SJCRH30 (cell line): ENCODE measurements around the gene RAI1. TPM values are rescaled to one million over a fixed set of nuclear protein-coding genes. Genes with fewer than 3 reads are reported as not detected.

Source experiments
- DNase-seq, 2 experiments: peaks; one replicate each; pipeline ENCODE4 v3.0.0-alpha.2; 2015 to 2020
- H3K27ac ChIP-seq: fragments of 250-450 bp; sonication (Bioruptor Pico); 2 replicates; pipeline ENCODE4 v1.5.1; 2020; ENCODE audit warnings: mild to moderate bottlenecking, moderate library complexity
- H3K27me3 ChIP-seq: fragments of 250-450 bp; sonication (Bioruptor Pico); 2 replicates; pipeline ENCODE4 v1.5.1; 2020; ENCODE audit warnings: mild to moderate bottlenecking, moderate library complexity
- H3K36me3 ChIP-seq: fragments of 250-450 bp; sonication (Bioruptor Pico); 2 replicates; pipeline ENCODE4 v1.5.1; 2020; ENCODE audit warnings: mild to moderate bottlenecking, moderate library complexity
- H3K4me1 ChIP-seq: fragments of 250-450 bp; sonication (Bioruptor Pico); 2 replicates; pipeline ENCODE4 v1.5.1; 2020; ENCODE audit warnings: mild to moderate bottlenecking, moderate library complexity
- H3K4me3 ChIP-seq: fragments of 250-450 bp; sonication (Bioruptor Pico); 2 replicates; pipeline ENCODE4 v1.5.1; 2020; ENCODE audit warnings: mild to moderate bottlenecking, moderate library complexity
- H3K9me3 ChIP-seq: fragments of 250-450 bp; sonication (Bioruptor Pico); replicated peaks from 2 replicates; pipeline ENCODE4 v1.5.1; 2020; ENCODE audit warnings: mild to moderate bottlenecking, moderate library complexity
- total RNA-seq: library from RNA; depleted of rRNA; stranded (reverse); fragments of >200 nt; shearing (Covaris generic); gene quantifications from 2 replicates; pipeline ENCODE4 v1.2.3, GENCODE V29; 2014

RAI1 gene
- total RNA-seq, 1 experiment from 2014 or later: 72.2 TPM

DNA sequence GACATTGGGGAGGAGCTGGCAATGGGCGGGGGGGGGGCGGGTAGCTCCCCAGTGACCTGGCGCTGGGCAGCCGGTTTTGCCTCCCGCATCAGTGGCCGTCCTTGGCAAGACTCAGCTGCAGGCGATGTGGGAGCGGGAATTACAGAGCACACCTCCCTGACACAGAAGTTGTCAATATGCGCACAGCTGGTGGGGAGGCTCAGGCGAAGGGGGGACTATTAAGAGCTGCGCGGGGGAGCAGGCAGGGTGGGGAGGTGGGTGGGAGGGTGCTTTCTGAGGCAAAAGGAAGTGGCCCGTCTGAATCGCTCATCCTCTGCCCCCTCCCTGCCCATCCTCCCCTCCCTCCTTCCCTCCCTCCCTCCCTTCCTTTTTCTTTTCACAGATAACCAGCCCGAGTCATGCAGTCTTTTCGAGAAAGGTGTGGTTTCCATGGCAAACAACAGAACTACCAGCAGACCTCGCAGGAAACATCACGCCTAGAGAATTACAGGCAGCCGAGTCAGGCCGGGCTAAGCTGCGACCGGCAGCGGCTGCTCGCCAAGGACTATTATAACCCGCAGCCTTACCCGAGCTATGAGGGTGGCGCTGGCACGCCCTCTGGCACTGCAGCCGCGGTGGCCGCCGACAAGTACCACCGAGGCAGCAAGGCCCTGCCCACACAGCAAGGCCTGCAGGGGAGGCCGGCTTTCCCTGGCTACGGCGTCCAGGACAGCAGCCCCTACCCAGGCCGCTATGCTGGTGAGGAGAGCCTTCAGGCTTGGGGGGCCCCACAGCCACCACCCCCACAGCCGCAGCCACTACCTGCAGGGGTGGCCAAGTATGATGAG is 111.5 kb downstream of the RAI1 start:
- DNase-seq: no peak
- no peak overlapping the region for H3K27ac ChIP-seq

DNA sequence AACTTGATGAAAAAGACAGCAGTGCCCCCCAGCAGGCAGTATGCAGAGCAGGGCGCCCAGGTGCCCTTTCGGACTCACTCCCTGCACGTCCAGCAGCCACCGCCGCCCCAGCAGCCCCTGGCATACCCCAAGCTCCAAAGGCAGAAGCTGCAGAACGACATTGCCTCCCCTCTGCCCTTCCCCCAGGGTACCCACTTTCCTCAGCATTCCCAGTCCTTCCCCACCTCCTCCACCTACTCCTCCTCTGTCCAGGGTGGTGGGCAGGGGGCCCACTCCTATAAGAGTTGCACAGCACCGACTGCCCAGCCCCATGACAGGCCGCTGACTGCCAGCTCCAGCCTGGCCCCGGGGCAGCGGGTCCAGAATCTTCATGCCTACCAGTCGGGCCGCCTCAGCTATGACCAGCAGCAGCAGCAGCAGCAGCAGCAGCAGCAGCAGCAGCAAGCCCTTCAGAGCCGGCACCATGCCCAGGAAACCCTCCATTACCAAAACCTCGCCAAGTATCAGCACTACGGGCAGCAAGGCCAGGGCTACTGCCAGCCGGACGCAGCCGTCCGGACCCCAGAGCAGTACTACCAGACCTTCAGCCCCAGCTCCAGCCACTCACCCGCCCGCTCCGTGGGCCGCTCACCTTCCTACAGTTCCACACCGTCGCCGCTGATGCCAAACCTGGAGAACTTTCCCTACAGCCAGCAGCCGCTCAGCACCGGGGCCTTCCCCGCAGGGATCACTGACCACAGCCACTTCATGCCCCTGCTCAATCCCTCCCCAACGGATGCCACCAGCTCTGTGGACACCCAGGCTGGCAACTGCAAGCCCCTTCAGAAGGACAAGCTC is 112.3 kb downstream of the RAI1 start:
- Histone ChIP-seq H3K9me3 (no peaks in the 10 kb centered on the region), H3K27ac (no peak overlapping the region), H3K4me3 (no peak overlapping the region), H3K27me3 (no peaks in the 10 kb centered on the region), H3K36me3 (peaks cover 57% of the 10 kb centered on the region), H3K4me1 (peaks cover 6% of the 10 kb centered on the region)
- DNase-seq: no peak

More for the DNA sequence above, 111.5 kb downstream of the RAI1 start:
- Histone ChIP-seq H3K9me3 (no peaks in the 10 kb centered on the region), H3K4me3 (no peak overlapping the region), H3K27me3 (no peaks in the 10 kb centered on the region), H3K4me1 (peaks cover 8% of the 10 kb centered on the region), H3K36me3 (peaks cover 48% of the 10 kb centered on the region)

- Histone ChIP-seq H3K4me3 (no peak overlapping the region), H3K9me3 (no peaks in the 10 kb centered on the region), H3K27me3 (no peaks in the 10 kb centered on the region), H3K4me1 (peaks cover 6% of the 10 kb centered on the region), H3K27ac (no peak overlapping the region), H3K36me3 (peaks cover 65% of the 10 kb centered on the region)
- DNase-seq: no peak
Measured at GRCh38 chr17:17794382-17794781, 113.1 kb downstream of the RAI1 start.

GRCh38 chr17:17795296-17795695 is 114.0 kb downstream of the RAI1 start:
- Histone ChIP-seq H3K36me3 (peaks cover 67% of the 10 kb centered on the region), H3K4me1 (peaks cover 1% of the 10 kb centered on the region), H3K27me3 (no peaks in the 10 kb centered on the region), H3K9me3 (no peaks in the 10 kb centered on the region), H3K4me3 (no peak overlapping the region), H3K27ac (no peak overlapping the region)
- no peak for DNase-seq

GRCh38 chr17:17795946-17796786 is 114.9 kb downstream of the RAI1 start:
- DNase-seq: no peak
- Histone ChIP-seq H3K27ac (no peak overlapping the region), H3K27me3 (no peaks in the 10 kb centered on the region), H3K4me1 (no peaks in the 10 kb centered on the region), H3K9me3 (no peaks in the 10 kb centered on the region), H3K36me3 (peaks cover 74% of the 10 kb centered on the region), H3K4me3 (no peak overlapping the region)

DNA sequence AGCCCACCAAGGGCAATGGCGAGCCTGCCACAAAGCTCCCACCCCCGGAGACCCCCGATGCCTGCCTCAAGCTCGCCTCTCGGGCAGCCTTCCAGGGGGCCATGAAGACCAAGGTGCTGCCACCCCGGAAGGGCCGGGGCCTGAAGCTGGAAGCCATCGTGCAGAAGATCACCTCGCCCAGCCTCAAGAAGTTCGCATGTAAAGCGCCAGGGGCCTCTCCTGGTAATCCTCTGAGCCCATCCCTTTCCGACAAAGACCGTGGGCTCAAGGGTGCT is 115.5 kb downstream of the RAI1 start:
- H3K27me3 ChIP-seq: no peaks in the 10 kb centered on the region
- H3K27ac ChIP-seq: no peak overlapping the region
- H3K4me1 ChIP-seq: no peaks in the 10 kb centered on the region
- H3K4me3 ChIP-seq: no peak overlapping the region
- peaks cover 80% of the 10 kb centered on the region for H3K36me3 ChIP-seq
- H3K9me3 ChIP-seq: no peaks in the 10 kb centered on the region
- DNase-seq: no peak

DNA sequence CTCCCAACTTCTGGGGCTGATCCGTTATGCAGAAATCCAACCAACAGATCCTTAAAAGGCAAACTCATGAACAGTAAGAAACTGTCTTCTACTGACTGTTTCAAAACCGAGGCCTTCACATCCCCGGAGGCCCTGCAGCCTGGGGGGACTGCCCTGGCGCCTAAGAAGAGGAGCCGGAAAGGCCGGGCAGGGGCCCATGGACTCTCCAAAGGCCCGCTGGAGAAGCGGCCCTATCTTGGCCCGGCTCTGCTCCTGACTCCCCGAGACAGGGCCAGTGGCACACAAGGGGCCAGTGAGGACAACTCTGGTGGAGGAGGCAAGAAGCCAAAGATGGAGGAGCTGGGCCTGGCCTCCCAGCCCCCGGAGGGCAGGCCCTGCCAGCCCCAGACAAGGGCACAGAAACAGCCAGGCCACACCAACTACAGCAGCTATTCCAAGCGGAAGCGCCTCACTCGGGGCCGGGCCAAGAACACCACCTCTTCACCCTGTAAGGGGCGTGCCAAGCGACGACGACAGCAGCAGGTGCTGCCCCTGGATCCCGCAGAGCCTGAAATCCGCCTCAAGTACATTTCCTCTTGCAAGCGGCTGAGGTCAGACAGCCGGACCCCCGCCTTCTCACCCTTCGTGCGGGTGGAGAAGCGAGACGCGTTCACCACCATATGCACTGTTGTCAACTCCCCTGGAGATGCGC is 116.0 kb downstream of the RAI1 start:
- DNase-seq: no peak
- Histone ChIP-seq H3K27me3 (no peaks in the 10 kb centered on the region), H3K4me1 (no peaks in the 10 kb centered on the region), H3K4me3 (no peak overlapping the region), H3K36me3 (peaks cover 85% of the 10 kb centered on the region), H3K27ac (no peak overlapping the region), H3K9me3 (no peaks in the 10 kb centered on the region)

DNA sequence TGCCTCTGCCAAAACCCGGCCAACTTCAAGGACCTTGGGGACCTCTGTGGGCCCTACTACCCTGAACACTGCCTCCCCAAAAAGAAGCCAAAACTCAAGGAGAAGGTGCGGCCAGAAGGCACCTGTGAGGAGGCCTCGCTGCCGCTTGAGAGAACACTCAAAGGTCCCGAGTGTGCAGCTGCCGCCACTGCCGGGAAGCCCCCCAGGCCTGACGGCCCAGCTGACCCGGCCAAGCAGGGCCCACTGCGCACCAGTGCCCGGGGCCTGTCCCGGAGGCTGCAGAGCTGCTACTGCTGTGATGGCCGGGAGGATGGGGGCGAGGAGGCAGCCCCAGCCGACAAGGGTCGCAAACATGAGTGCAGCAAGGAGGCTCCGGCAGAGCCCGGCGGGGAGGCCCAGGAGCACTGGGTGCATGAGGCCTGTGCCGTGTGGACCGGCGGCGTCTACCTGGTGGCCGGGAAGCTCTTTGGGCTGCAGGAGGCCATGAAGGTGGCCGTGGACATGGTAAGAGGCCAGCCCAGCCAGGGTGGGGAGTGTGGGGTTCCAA is 116.8 kb downstream of the RAI1 start:
- Histone ChIP-seq H3K36me3 (peaks cover 88% of the 10 kb centered on the region), H3K4me3 (no peak overlapping the region), H3K27me3 (no peaks in the 10 kb centered on the region), H3K9me3 (no peaks in the 10 kb centered on the region), H3K27ac (no peak overlapping the region), H3K4me1 (no peaks in the 10 kb centered on the region)
- no peak for DNase-seq

GRCh38 chr17:17798573-17799255 is 117.5 kb downstream of the RAI1 start:
- peaks cover 89% of the 10 kb centered on the region for H3K36me3 ChIP-seq

GRCh38 chr17:17800504-17801021 is 119.3 kb downstream of the RAI1 start:
- Histone ChIP-seq H3K27me3 (no peaks in the 10 kb centered on the region), H3K4me1 (no peaks in the 10 kb centered on the region), H3K4me3 (no peak overlapping the region), H3K36me3 (peaks cover 89% of the 10 kb centered on the region), H3K27ac (no peak overlapping the region), H3K9me3 (no peaks in the 10 kb centered on the region)
- no peak for DNase-seq

More at GRCh38 chr17:17798573-17799255, 117.5 kb downstream of the RAI1 start:
- Histone ChIP-seq H3K4me3 (no peak overlapping the region), H3K27me3 (no peaks in the 10 kb centered on the region), H3K27ac (no peak overlapping the region), H3K9me3 (no peaks in the 10 kb centered on the region), H3K4me1 (no peaks in the 10 kb centered on the region)
- no peak for DNase-seq

DNA sequence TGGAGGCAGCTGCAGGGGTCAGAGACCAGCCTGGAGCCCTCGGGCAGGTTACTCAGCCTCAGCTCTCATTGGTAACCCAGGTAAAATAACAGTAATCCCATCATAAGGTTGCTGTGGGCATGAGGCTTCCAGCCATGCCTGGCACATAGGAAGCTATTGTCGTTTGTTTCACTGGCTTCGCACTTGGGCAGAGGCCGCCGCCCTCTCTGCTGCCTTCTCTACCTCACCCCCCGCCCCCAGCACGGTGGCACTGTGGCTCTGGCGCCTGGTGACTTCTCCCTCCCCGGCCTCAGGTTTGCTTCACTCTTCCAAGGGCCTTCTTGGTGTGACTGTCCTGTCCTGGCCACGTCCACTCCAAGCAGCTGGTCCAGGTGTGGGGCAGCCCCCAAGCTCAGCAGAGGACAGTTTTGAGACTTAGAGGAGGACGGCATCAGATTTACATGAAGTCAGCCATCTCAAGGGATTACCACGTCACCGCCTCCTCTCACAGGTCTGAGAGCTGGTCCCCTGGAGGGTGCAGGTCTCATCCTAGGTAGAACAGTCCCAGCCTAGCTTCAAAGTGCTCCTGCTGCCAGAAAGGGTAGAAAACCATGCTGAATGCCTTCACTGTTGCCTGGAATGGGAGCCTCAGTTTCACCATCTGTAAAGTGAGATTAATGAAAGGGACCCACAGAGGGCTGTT is 120.7 kb downstream of the RAI1 start:
- no peaks in the 10 kb centered on the region for H3K9me3 ChIP-seq
- peaks cover 86% of the 10 kb centered on the region for H3K36me3 ChIP-seq
- H3K4me1 ChIP-seq: no peaks in the 10 kb centered on the region
- no peak overlapping the region for H3K4me3 ChIP-seq
- H3K27me3 ChIP-seq: no peaks in the 10 kb centered on the region
- DNase-seq: no peak
- no peak overlapping the region for H3K27ac ChIP-seq

GRCh38 chr17:17804007-17804406 is 122.7 kb downstream of the RAI1 start:
- H3K9me3 ChIP-seq: no peaks in the 10 kb centered on the region
- H3K27ac ChIP-seq: no peak overlapping the region
- DNase-seq: no peak
- no peaks in the 10 kb centered on the region for H3K27me3 ChIP-seq
- no peaks in the 10 kb centered on the region for H3K4me1 ChIP-seq
- peaks cover 80% of the 10 kb centered on the region for H3K36me3 ChIP-seq
- H3K4me3 ChIP-seq: no peak overlapping the region

DNA sequence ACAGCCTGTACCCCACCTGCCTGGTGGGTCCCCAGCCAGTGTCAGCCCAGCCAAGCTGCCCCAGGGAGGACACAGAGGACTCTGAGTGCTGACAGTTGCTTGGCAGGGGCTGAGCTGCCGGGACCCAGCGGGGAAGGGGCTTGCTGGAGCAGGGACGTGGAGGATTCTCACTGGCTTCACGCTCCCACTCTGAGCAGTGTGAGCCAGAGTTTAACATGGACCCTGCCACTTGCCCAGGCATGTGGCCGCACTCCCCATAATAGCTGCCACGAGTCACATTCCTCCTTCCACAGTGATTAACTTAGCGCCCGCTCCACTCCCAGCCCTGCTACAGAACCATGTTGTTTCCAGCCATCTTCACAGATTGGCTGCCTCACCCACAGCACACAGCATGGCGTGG is 124.3 kb downstream of the RAI1 start:
- H3K9me3 ChIP-seq: no peaks in the 10 kb centered on the region
- H3K27me3 ChIP-seq: no peaks in the 10 kb centered on the region
- H3K4me1 ChIP-seq: no peaks in the 10 kb centered on the region
- H3K36me3 ChIP-seq: peaks cover 77% of the 10 kb centered on the region
- no peak overlapping the region for H3K4me3 ChIP-seq
- DNase-seq: no peak
- no peak overlapping the region for H3K27ac ChIP-seq
